Liver (tissue), 3 donors: ENCODE results near the gene UCP2.

Experiments
- EGR1 ChIP-seq, 2 donors: IDR thresholded peaks; 2 replicates each; pipeline ENCODE4 v1.6.1; 2016 to 2018; ENCODE audit warnings: antibody characterized with exemption in 2 of 2, low read depth in 2 of 2
- HNF4A ChIP-seq, 2 donors: conservative IDR thresholded peaks; 2 replicates each; pipeline ENCODE4 v1.6.1; 2016; ENCODE audit warnings: antibody characterized with exemption in 2 of 2, mild to moderate bottlenecking in 2 of 2
- SP1 ChIP-seq: IDR thresholded peaks from 2 replicates; pipeline ENCODE4 v1.6.1; 2018; ENCODE audit warnings: antibody characterized with exemption, mild to moderate bottlenecking
- YY1 ChIP-seq: IDR thresholded peaks from 2 replicates; pipeline ENCODE4 v1.6.1; 2016; ENCODE audit warnings: antibody characterized with exemption, mild to moderate bottlenecking
- TF ChIP-seq, protein P1 (sequence below): fragments of 150-350 bp; IDR thresholded peaks from 2 replicates; pipeline ENCODE4 v1.5.1; 2017; ENCODE audit warnings: improper control_type of control experiment, low read depth, low read length; ENCODE audit not compliant: missing input control
- donor health status: healthy.
- donor health status: healthy.

DNA sequence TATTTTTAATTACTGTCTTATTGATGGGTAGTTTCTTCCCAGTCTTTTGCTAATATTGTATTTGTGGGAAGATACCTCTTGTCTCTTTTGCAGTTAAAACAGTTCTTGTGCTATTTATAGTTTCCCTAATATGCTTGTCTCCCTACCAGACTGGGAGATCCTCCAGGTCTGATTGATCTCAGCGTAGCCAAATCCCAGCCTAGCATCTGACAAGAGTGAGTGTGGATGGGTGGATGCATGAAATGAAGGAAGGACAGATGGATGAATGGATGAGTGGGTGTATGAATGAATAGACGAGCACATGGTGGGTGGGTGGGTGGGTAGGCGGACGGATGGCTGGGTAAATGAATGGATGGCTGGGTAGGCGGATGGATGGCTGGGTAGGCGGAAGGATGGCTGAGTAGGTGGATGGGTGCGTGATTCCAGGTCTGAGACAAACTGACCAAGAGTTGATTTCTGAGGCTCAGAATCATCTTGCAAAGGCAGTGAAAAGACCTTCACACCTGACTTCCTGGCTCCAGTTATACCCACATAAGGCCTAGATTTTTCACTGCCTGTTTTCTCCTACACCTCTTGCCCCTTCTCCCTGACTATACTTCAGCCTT, 20.4 kb downstream of the UCP2 start:
- TF ChIP-seq, protein P1, sequence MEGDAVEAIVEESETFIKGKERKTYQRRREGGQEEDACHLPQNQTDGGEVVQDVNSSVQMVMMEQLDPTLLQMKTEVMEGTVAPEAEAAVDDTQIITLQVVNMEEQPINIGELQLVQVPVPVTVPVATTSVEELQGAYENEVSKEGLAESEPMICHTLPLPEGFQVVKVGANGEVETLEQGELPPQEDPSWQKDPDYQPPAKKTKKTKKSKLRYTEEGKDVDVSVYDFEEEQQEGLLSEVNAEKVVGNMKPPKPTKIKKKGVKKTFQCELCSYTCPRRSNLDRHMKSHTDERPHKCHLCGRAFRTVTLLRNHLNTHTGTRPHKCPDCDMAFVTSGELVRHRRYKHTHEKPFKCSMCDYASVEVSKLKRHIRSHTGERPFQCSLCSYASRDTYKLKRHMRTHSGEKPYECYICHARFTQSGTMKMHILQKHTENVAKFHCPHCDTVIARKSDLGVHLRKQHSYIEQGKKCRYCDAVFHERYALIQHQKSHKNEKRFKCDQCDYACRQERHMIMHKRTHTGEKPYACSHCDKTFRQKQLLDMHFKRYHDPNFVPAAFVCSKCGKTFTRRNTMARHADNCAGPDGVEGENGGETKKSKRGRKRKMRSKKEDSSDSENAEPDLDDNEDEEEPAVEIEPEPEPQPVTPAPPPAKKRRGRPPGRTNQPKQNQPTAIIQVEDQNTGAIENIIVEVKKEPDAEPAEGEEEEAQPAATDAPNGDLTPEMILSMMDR, result no peak
- TF ChIP-seq YY1 (no peak), EGR1 (IDR thresholded peaks at IDR 0.05; ENCODE audit: low read depth in 2 of 2) (no peak), HNF4A (conservative IDR thresholded peaks at IDR 0.05) (no peak), SP1 (no peak)
